Measurements from ENCODE around the gene RASGRP2.

RASGRP2 gene

GRCh38 chr11:64766881-64767280 is 22.9 kb upstream of the RASGRP2 start:
- Histone ChIP-seq H4K20me1 (ENCODE audit: insufficient read depth, low read length) (peaks cover 90% of the 10 kb centered on the region), H2AFZ (ENCODE audit: low read depth, low read length) (no peak overlapping the region), H3K79me2 (ENCODE audit: low read length) (peaks cover 58% of the 10 kb centered on the region), H3K9ac (ENCODE audit: low read length) (no peak overlapping the region), H3K4me3 (ENCODE audit: low read length) (no peak overlapping the region), H3K4me2 (ENCODE audit: low read length) (no peak overlapping the region), H3K4me1 (ENCODE audit: low read length) (peaks cover 10% of the 10 kb centered on the region), H3K36me3 (replicated peaks; ENCODE audit: low read depth, low read length) (peaks cover 87% of the 10 kb centered on the region), H3K27me3 (ENCODE audit: low read depth, low read length) (no peaks in the 10 kb centered on the region), H3K27ac (ENCODE audit: low read length) (no peak overlapping the region), H3K9me3 (ENCODE audit: insufficient read depth, low read length) (no peaks in the 10 kb centered on the region)
- TF ChIP-seq CTCF (IDR thresholded peaks at IDR 0.05; ENCODE audit: low read depth, low read length) (no peak), EZH2phosphoT487 (IDR thresholded peaks at IDR 0.05; ENCODE audit: low read depth) (no peak)

- no peaks in the 10 kb centered on the region for H3K9me3 ChIP-seq (ENCODE audit: insufficient read depth, low read length)
- H3K36me3 ChIP-seq (replicated peaks; ENCODE audit: low read depth, low read length), result peaks cover 79% of the 10 kb centered on the region
- peaks cover 2% of the 10 kb centered on the region; the same call in 1 of the 2 replicates for H3K4me1 ChIP-seq (ENCODE audit: low read length)
- H4K20me1 ChIP-seq (ENCODE audit: insufficient read depth, low read length), result peaks cover 82% of the 10 kb centered on the region
- no peak overlapping the region for H3K4me3 ChIP-seq (ENCODE audit: low read length)
- H3K27ac ChIP-seq (ENCODE audit: low read length), result no peak overlapping the region
- no peak for TF ChIP-seq EZH2phosphoT487 (IDR thresholded peaks at IDR 0.05; ENCODE audit: low read depth)
- TF ChIP-seq CTCF (IDR thresholded peaks at IDR 0.05; ENCODE audit: low read depth, low read length), result no peak
- no peak overlapping the region for H3K4me2 ChIP-seq (ENCODE audit: low read length)
- H3K79me2 ChIP-seq (ENCODE audit: low read length), result peaks cover 49% of the 10 kb centered on the region
- no peak overlapping the region for H3K9ac ChIP-seq (ENCODE audit: low read length)
- H2AFZ ChIP-seq (ENCODE audit: low read depth, low read length), result no peak overlapping the region
- no peaks in the 10 kb centered on the region for H3K27me3 ChIP-seq (ENCODE audit: low read depth, low read length)
Measured at GRCh38 chr11:64765851-64766665, 22.1 kb upstream of the RASGRP2 start.

GRCh38 chr11:64765291-64765850 is 21.4 kb upstream of the RASGRP2 start:
- H3K27me3 ChIP-seq (ENCODE audit: low read depth, low read length), result no peaks in the 10 kb centered on the region
- no peaks in the 10 kb centered on the region for H3K4me1 ChIP-seq (ENCODE audit: low read length)
- no peaks in the 10 kb centered on the region for H3K9me3 ChIP-seq (ENCODE audit: insufficient read depth, low read length)
- H3K36me3 ChIP-seq (replicated peaks; ENCODE audit: low read depth, low read length), result peaks cover 72% of the 10 kb centered on the region
- H3K9ac ChIP-seq (ENCODE audit: low read length), result no peak overlapping the region
- no peak overlapping the region for H2AFZ ChIP-seq (ENCODE audit: low read depth, low read length)
- no peak overlapping the region for H3K4me2 ChIP-seq (ENCODE audit: low read length)
- H3K4me3 ChIP-seq (ENCODE audit: low read length), result no peak overlapping the region
- TF ChIP-seq EZH2phosphoT487 (IDR thresholded peaks at IDR 0.05; ENCODE audit: low read depth), result no peak
- peak; percentile 18 for TF ChIP-seq CTCF (IDR thresholded peaks at IDR 0.05; ENCODE audit: low read depth, low read length)
- H3K79me2 ChIP-seq (ENCODE audit: low read length), result peaks cover 43% of the 10 kb centered on the region
- H4K20me1 ChIP-seq (ENCODE audit: insufficient read depth, low read length), result peaks cover 81% of the 10 kb centered on the region
- no peak overlapping the region for H3K27ac ChIP-seq (ENCODE audit: low read length)

GRCh38 chr11:64764753-64765152 is 20.8 kb upstream of the RASGRP2 start:
- Histone ChIP-seq H3K27ac (ENCODE audit: low read length) (no peak overlapping the region), H3K79me2 (ENCODE audit: low read length) (peaks cover 36% of the 10 kb centered on the region), H4K20me1 (ENCODE audit: insufficient read depth, low read length) (peaks cover 75% of the 10 kb centered on the region), H2AFZ (ENCODE audit: low read depth, low read length) (no peak overlapping the region), H3K4me1 (ENCODE audit: low read length) (no peaks in the 10 kb centered on the region), H3K36me3 (replicated peaks; ENCODE audit: low read depth, low read length) (peaks cover 66% of the 10 kb centered on the region), H3K27me3 (ENCODE audit: low read depth, low read length) (no peaks in the 10 kb centered on the region), H3K4me2 (ENCODE audit: low read length) (no peak overlapping the region), H3K9ac (ENCODE audit: low read length) (no peak overlapping the region), H3K4me3 (ENCODE audit: low read length) (no peak overlapping the region), H3K9me3 (ENCODE audit: insufficient read depth, low read length) (no peaks in the 10 kb centered on the region)
- TF ChIP-seq EZH2phosphoT487 (IDR thresholded peaks at IDR 0.05; ENCODE audit: low read depth), result no peak
- no peak for TF ChIP-seq CTCF (IDR thresholded peaks at IDR 0.05; ENCODE audit: low read depth, low read length)
